SHP77 treated with DMSO at 0.1 percent for 48 hours (cell line): ENCODE data around the gene NAALADL2.
"Not testable (repeated sequence)": the region's sequence is repeated elsewhere in the genome, so short reads cannot be mapped to it uniquely, and the experiment has no call there.

ENCODE experiments used
- DNase-seq: peaks from one replicate; lab custom pipeline; 2025; lab: John Stamatoyannopoulos, UW

NAALADL2 gene

GRCh38 chr3:175311946-175312345 lies 452.8 kb downstream of the NAALADL2 start:
- DNase-seq: no peak

- DNase-seq: no peak
Observed at GRCh38 chr3:175312791-175313190, 453.7 kb downstream of the NAALADL2 start.

GRCh38 chr3:175316799-175317198 lies 457.7 kb downstream of the NAALADL2 start:
- DNase-seq: no peak

GRCh38 chr3:175325440-175325839 lies 466.3 kb downstream of the NAALADL2 start:
- no peak for DNase-seq

- no peak for DNase-seq
Observed at GRCh38 chr3:175326041-175326440, 466.9 kb downstream of the NAALADL2 start.

- DNase-seq: peak; percentile 19
Observed at GRCh38 chr3:175329373-175329772, 470.2 kb downstream of the NAALADL2 start.

GRCh38 chr3:175335229-175335628 lies 476.1 kb downstream of the NAALADL2 start:
- DNase-seq: no peak

GRCh38 chr3:175336406-175337133 lies 477.4 kb downstream of the NAALADL2 start:
- no peak for DNase-seq

- no peak for DNase-seq
Observed at GRCh38 chr3:175337631-175338030, 478.5 kb downstream of the NAALADL2 start.

GRCh38 chr3:175338775-175339535 lies 479.8 kb downstream of the NAALADL2 start:
- no peak for DNase-seq

GRCh38 chr3:175340338-175341015 lies 481.3 kb downstream of the NAALADL2 start:
- DNase-seq: no peak

- DNase-seq: no peak
Observed at GRCh38 chr3:175342196-175342595, 483.1 kb downstream of the NAALADL2 start.

GRCh38 chr3:175343946-175344345 lies 484.8 kb downstream of the NAALADL2 start:
- no peak for DNase-seq

GRCh38 chr3:175346573-175347356 lies 487.6 kb downstream of the NAALADL2 start:
- peak; percentile 41 for DNase-seq

- DNase-seq: no peak
Observed at GRCh38 chr3:175349168-175349567, 490.0 kb downstream of the NAALADL2 start.

- no peak for DNase-seq
Observed at GRCh38 chr3:175355801-175356335, 496.7 kb downstream of the NAALADL2 start.

GRCh38 chr3:175356899-175357324 lies 497.8 kb downstream of the NAALADL2 start:
- DNase-seq: no peak

- no peak for DNase-seq
Observed at GRCh38 chr3:175357758-175358157, 498.6 kb downstream of the NAALADL2 start.

GRCh38 chr3:175358935-175359334 lies 499.8 kb downstream of the NAALADL2 start:
- DNase-seq: no peak

GRCh38 chr3:175370426-175370825 lies 511.3 kb downstream of the NAALADL2 start:
- DNase-seq: not testable (repeated sequence)

GRCh38 chr3:175371187-175371586 lies 512.1 kb downstream of the NAALADL2 start:
- not testable (repeated sequence) for DNase-seq

- no peak for DNase-seq
Observed at GRCh38 chr3:175374705-175375104, 515.6 kb downstream of the NAALADL2 start.
